GM15510 (cell line): Measurements from ENCODE around the gene OFD1.

ENCODE experiments used
- POLR2A ChIP-seq: IDR thresholded peaks from 3 replicates; pipeline ENCODE4 v1.6.1; 2011; ENCODE audit warnings: borderline replicate concordance; ENCODE audit not compliant: insufficient read length; ENCODE audit errors: extremely low read depth

OFD1 gene

GRCh38 chrX:13797512-13797911 lies 63.0 kb downstream of the OFD1 start:
- no peak for TF ChIP-seq POLR2A

GRCh38 chrX:13798184-13798583 lies 63.6 kb downstream of the OFD1 start:
- no peak for TF ChIP-seq POLR2A

GRCh38 chrX:13803116-13803515 lies 68.6 kb downstream of the OFD1 start:
- no peak for TF ChIP-seq POLR2A

- TF ChIP-seq POLR2A: no peak
Measured at GRCh38 chrX:13805241-13805640, 70.7 kb downstream of the OFD1 start.

- no peak for TF ChIP-seq POLR2A
Measured at GRCh38 chrX:13808293-13808692, 73.7 kb downstream of the OFD1 start.

GRCh38 chrX:13808865-13809264 lies 74.3 kb downstream of the OFD1 start:
- no peak for TF ChIP-seq POLR2A

GRCh38 chrX:13815664-13816063 lies 81.1 kb downstream of the OFD1 start:
- no peak for TF ChIP-seq POLR2A

- no peak for TF ChIP-seq POLR2A
Measured at GRCh38 chrX:13816176-13816575, 81.6 kb downstream of the OFD1 start.

- TF ChIP-seq POLR2A: no peak
Measured at GRCh38 chrX:13816643-13817627, 82.4 kb downstream of the OFD1 start, which contains the start of gene GPM6B. GPM6B (minus strand) TSS chrX:13817093; CDS start chrX:13816904, 189 bp downstream.
